Large intestine (tissue), 12 donors: ENCODE measurements around the gene LANCL1. TPM values are rescaled to one million over a fixed set of nuclear protein-coding genes. Genes with fewer than 3 reads are reported as not detected.
A peak's percentile ranks its signal among the peaks of the same experiment; 100 is the strongest.

Experiments
- DNase-seq, 2 donors: peaks; one replicate each; pipeline versions ENCODE4 v3.0.0 to v3.0.0-alpha.2; 2013
- H3K27ac ChIP-seq: one replicate; pipeline ENCODE4 v1.5.1; 2013; ENCODE audit warnings: low read length
- H3K27me3 ChIP-seq: 2 replicates; pipeline ENCODE4 v1.6.1; 2013; ENCODE audit warnings: low read length; ENCODE audit not compliant: control insufficient read depth, insufficient read depth
- H3K36me3 ChIP-seq: 2 replicates; pipeline ENCODE4 v1.6.1; 2013; ENCODE audit warnings: low read length; ENCODE audit not compliant: control insufficient read depth, insufficient read depth
- H3K4me1 ChIP-seq: one replicate; pipeline ENCODE4 v1.6.1; 2013; ENCODE audit warnings: low read length; ENCODE audit not compliant: control insufficient read depth, insufficient read depth
- H3K4me3 ChIP-seq: one replicate; pipeline ENCODE4 v1.5.1; 2013; ENCODE audit warnings: low read length
- H3K9me3 ChIP-seq: one replicate; pipeline ENCODE4 v1.6.1; 2013; ENCODE audit warnings: mild to moderate bottlenecking, low read depth, low read length, moderate library complexity; ENCODE audit not compliant: control insufficient read depth
- WGBS: methylation state at CpG from one replicate; pipeline ENCODE4 v1.1.5; 2013; ENCODE audit warnings: low lambda C conversion rate; ENCODE audit not compliant: insufficient coverage; 5-methylcytosine and 5-hydroxymethylcytosine counted together
- long read RNA-seq, 11 donors: transcript quantifications; one replicate each; lab custom pipeline, GENCODE V29; 2026
- polyA plus RNA-seq: library from polyadenylated mRNA; unstranded; fragments of 120-200 nt; gene quantifications from one replicate; pipeline ENCODE4 v1.2.1, GENCODE V29; 2013

The LANCL1 gene
- polyA plus RNA-seq = 41.9 TPM
- long read RNA-seq, donor 1, full-length matches to known transcripts = 5 of 5 reads
- long read RNA-seq, donor 1, partial matches to known transcripts = 0 of 5 reads
- long read RNA-seq, donor 1, other reads (novel, unspliced or antisense) = 0 of 5 reads
- long read RNA-seq, donor 2, full-length matches to known transcripts = 9 of 9 reads
- long read RNA-seq, donor 2, partial matches to known transcripts = 0 of 9 reads
- long read RNA-seq, donor 2, other reads (novel, unspliced or antisense) = 0 of 9 reads
- long read RNA-seq, donor 3 = 0 reads
- long read RNA-seq, donor 4, full-length matches to known transcripts = 2 of 2 reads
- long read RNA-seq, donor 4, partial matches to known transcripts = 0 of 2 reads
- long read RNA-seq, donor 4, other reads (novel, unspliced or antisense) = 0 of 2 reads
- long read RNA-seq, donor 5, full-length matches to known transcripts = 7 of 7 reads
- long read RNA-seq, donor 5, partial matches to known transcripts = 0 of 7 reads
- long read RNA-seq, donor 5, other reads (novel, unspliced or antisense) = 0 of 7 reads
- long read RNA-seq, donor 6, full-length matches to known transcripts = 4 of 4 reads
- long read RNA-seq, donor 6, partial matches to known transcripts = 0 of 4 reads
- long read RNA-seq, donor 6, other reads (novel, unspliced or antisense) = 0 of 4 reads
- long read RNA-seq, donor 7, full-length matches to known transcripts = 7 of 7 reads
- long read RNA-seq, donor 7, partial matches to known transcripts = 0 of 7 reads
- long read RNA-seq, donor 7, other reads (novel, unspliced or antisense) = 0 of 7 reads
- long read RNA-seq, donor 8, full-length matches to known transcripts = 5 of 5 reads
- long read RNA-seq, donor 8, partial matches to known transcripts = 0 of 5 reads
- long read RNA-seq, donor 8, other reads (novel, unspliced or antisense) = 0 of 5 reads
- long read RNA-seq, donor 9, full-length matches to known transcripts = 14 of 14 reads
- long read RNA-seq, donor 9, partial matches to known transcripts = 0 of 14 reads
- long read RNA-seq, donor 9, other reads (novel, unspliced or antisense) = 0 of 14 reads
- long read RNA-seq, donor 10, full-length matches to known transcripts = 13 of 13 reads
- long read RNA-seq, donor 10, partial matches to known transcripts = 0 of 13 reads
- long read RNA-seq, donor 10, other reads (novel, unspliced or antisense) = 0 of 13 reads
- long read RNA-seq, donor 11, full-length matches to known transcripts = 10 of 10 reads
- long read RNA-seq, donor 11, partial matches to known transcripts = 0 of 10 reads
- long read RNA-seq, donor 11, other reads (novel, unspliced or antisense) = 0 of 10 reads

DNA sequence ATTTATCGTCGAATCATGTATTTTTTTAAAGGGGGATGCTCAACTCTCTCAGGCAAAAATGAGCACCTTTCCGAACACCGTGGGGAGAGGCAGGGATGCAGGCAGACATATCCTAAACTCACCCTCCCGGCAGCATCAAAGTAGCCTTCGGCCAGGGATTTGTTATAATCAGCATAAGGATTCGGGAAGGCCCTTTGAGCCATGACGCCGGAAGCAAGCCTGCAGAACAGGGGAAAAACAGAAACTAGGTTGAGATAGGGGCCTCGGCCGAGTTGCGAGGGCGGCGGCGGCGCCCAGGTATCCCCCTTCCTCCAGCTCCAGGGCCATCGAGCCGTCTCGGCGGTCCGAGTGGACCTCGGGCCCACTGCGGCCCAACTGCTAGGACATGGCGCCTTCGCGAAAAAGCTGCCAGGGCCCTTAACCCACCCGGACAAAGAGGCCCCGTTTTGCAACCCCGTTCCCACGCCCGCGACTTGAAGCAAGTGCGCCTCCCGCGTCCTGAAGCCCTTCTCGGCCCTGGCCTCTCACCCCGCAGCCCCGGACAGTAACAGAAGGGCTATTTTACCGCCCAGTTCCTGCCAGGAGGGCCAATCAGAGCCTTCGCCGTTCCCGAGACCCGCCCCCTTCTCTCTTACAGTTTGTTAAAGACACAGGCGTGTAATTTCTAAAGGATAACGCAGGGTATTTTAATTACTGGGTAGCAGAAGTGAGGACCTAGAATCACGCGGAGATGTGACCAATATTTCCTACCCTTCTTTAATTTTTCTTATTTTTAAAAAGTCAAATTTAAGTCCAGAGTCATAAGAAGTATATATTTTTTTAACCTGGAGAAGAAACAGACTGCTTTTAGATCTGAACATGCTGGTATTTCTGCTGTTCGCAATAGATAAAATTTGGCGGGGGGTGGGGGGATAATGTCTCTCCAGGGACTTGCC is at the start of gene LANCL1:
LANCL1 (minus strand) TSS at position 566 of the 935 bp plus-strand sequence; CDS start at position 203, 363 bp downstream.
- WGBS = 0% methylated on average over 1 of the region's 49 CpGs
- H3K4me3 ChIP-seq = peak within 1 kb of the TSS; percentile 66
- DNase-seq = peak; percentile 69 to 85
- H3K4me1 ChIP-seq = no peaks in the 10 kb centered on the region
- no peaks in the 10 kb centered on the region for H3K9me3 ChIP-seq
- peaks cover 5% of the 10 kb centered on the region for H3K36me3 ChIP-seq
- peak within 1 kb of the TSS; percentile 34 for H3K27ac ChIP-seq
- H3K27me3 ChIP-seq = no peaks in the 10 kb centered on the region

- Histone ChIP-seq H3K36me3 (no peaks in the 10 kb centered on the region), H3K27me3 (no peaks in the 10 kb centered on the region), H3K4me1 (peaks cover 10% of the 10 kb centered on the region), H3K27ac (no peak overlapping the region), H3K9me3 (no peaks in the 10 kb centered on the region), H3K4me3 (no peak overlapping the region)
- no peak for DNase-seq
These were observed 48.0 kb upstream of the LANCL1 start for GRCh38 chr2:210524533-210524932.

GRCh38 chr2:210523650-210524289 is 47.2 kb upstream of the LANCL1 start:
- no peaks in the 10 kb centered on the region for H3K27me3 ChIP-seq
- H3K4me3 ChIP-seq = no peak overlapping the region
- H3K4me1 ChIP-seq = peaks cover 14% of the 10 kb centered on the region
- DNase-seq = no peak
- H3K9me3 ChIP-seq = no peaks in the 10 kb centered on the region
- no peak overlapping the region for H3K27ac ChIP-seq
- no peaks in the 10 kb centered on the region for H3K36me3 ChIP-seq
- WGBS = 83% methylated on average over 1 of the region's 4 CpGs

DNA sequence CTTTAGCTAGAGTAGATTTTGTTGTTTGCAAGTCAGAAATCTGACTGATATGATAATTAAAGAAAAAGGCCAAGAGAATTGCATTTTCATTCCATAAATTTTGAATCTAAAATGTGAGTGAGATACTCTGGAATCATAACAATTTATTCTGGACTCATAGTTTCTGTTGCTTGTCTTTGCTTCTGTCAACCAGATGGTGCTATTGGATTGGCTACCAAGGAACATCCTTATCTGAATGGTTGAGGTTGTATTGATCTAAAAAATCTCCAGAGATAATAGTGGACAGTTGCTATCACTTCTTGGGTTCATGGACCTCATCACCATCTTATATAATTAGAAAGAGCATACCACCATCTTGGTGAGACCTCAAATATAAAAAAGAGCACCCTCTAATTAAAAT is 45.8 kb upstream of the LANCL1 start:
- Histone ChIP-seq H3K27ac (no peak overlapping the region), H3K4me3 (no peak overlapping the region), H3K9me3 (no peaks in the 10 kb centered on the region), H3K36me3 (no peaks in the 10 kb centered on the region), H3K27me3 (no peaks in the 10 kb centered on the region), H3K4me1 (peaks cover 22% of the 10 kb centered on the region)
- no peak for DNase-seq

- no peak overlapping the region for H3K4me3 ChIP-seq
- 86% methylated on average over 1 of the region's 5 CpGs for WGBS
These were observed 43.0 kb upstream of the LANCL1 start for GRCh38 chr2:210519594-210519993.

DNA sequence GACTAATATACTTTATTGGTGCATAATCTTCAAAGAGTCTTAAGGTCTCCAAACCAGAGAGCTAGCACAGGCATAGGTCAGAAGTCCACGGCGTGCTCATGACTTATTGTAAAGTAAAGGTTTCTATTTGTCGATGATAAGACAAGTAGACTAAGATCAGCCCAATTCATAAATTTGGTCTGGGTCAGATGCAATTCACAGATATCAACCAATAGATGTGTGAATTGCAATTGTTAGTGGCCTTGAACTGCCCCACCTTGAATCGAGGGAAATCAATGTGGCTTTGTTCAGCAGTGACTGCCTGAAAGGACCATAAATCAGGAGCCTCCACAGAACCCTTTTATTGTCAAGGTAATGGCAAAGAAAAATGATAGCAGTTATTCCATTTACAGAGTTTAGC is 40.7 kb upstream of the LANCL1 start:
- Histone ChIP-seq H3K4me3 (no peak overlapping the region), H3K27me3 (no peaks in the 10 kb centered on the region), H3K4me1 (peaks cover 18% of the 10 kb centered on the region), H3K27ac (peak overlapping the region; percentile 79), H3K9me3 (peaks cover 4% of the 10 kb centered on the region), H3K36me3 (no peaks in the 10 kb centered on the region)
- DNase-seq = peak; percentile 74 to 94
- no CpG with 5 or more reads among the region's 4 CpGs for WGBS

More at GRCh38 chr2:210519594-210519993, 43.0 kb upstream of the LANCL1 start:
- Histone ChIP-seq H3K27ac (no peak overlapping the region), H3K4me1 (peaks cover 18% of the 10 kb centered on the region), H3K9me3 (no peaks in the 10 kb centered on the region), H3K27me3 (no peaks in the 10 kb centered on the region), H3K36me3 (no peaks in the 10 kb centered on the region)
- no peak for DNase-seq

- WGBS = 92% methylated on average over 2 of the region's 2 CpGs
- Histone ChIP-seq H3K9me3 (peaks cover 4% of the 10 kb centered on the region), H3K4me3 (no peak overlapping the region), H3K27me3 (no peaks in the 10 kb centered on the region), H3K27ac (peak overlapping the region; percentile 79), H3K4me1 (peaks cover 18% of the 10 kb centered on the region), H3K36me3 (no peaks in the 10 kb centered on the region)
- DNase-seq = no peak
These were observed 39.4 kb upstream of the LANCL1 start for GRCh38 chr2:210515911-210516310.

- H3K4me1 ChIP-seq = peaks cover 7% of the 10 kb centered on the region
- peaks cover 14% of the 10 kb centered on the region for H3K9me3 ChIP-seq
- no CpG with 5 or more reads among the region's 5 CpGs for WGBS
- no peak overlapping the region for H3K4me3 ChIP-seq
- no peak for DNase-seq
- H3K27me3 ChIP-seq = no peaks in the 10 kb centered on the region
- H3K27ac ChIP-seq = no peak overlapping the region
- no peaks in the 10 kb centered on the region for H3K36me3 ChIP-seq
These were observed 27.2 kb upstream of the LANCL1 start for GRCh38 chr2:210503725-210504191.

DNA sequence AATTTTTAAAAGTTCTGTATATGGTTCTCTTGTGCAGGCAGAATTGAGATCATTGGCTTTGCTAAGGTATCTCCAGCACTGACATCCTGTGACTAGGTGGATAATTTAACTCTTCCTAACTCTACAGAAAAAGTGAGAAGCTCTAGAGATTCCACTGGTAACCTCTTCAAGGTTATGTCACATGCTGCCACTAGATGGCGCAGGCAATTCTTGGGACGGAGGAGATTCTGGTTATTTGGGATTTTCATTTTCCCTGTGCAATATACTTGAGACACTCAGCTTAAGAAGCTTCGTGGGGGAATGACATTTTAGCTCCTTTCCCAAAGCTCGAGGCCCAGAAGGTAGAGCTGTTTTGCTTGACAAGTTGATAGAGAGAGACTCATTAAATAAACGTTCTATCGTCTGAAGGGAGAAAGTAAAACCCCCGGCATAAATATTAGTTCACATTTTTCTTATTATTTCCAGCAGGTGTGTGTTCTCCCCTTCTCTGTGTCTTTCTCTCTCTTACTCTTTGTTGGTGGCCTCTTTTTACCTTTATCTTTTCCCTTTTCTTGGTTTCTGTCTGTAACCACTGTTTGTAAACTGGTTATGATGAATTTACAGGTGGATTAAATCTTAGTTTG is 26.6 kb upstream of the LANCL1 start:
- peaks cover 7% of the 10 kb centered on the region for H3K4me1 ChIP-seq
- no peaks in the 10 kb centered on the region for H3K27me3 ChIP-seq
- 5% methylated on average over 3 of the region's 7 CpGs for WGBS
- no peaks in the 10 kb centered on the region for H3K36me3 ChIP-seq
- H3K4me3 ChIP-seq = peak overlapping the region; percentile 33
- peaks cover 15% of the 10 kb centered on the region for H3K9me3 ChIP-seq
- peak; percentile 53 to 69 for DNase-seq
- no peak overlapping the region for H3K27ac ChIP-seq
